EH (cell line): ENCODE measurements around the gene MAN1B1.
A peak's percentile ranks its signal among the peaks of the same experiment; 100 is the strongest.

Experiments
- DNase-seq: peaks from one replicate; pipeline ENCODE4 v3.0.0-alpha.2; 2015; ENCODE audit warnings: low read depth

MAN1B1 gene

DNA sequence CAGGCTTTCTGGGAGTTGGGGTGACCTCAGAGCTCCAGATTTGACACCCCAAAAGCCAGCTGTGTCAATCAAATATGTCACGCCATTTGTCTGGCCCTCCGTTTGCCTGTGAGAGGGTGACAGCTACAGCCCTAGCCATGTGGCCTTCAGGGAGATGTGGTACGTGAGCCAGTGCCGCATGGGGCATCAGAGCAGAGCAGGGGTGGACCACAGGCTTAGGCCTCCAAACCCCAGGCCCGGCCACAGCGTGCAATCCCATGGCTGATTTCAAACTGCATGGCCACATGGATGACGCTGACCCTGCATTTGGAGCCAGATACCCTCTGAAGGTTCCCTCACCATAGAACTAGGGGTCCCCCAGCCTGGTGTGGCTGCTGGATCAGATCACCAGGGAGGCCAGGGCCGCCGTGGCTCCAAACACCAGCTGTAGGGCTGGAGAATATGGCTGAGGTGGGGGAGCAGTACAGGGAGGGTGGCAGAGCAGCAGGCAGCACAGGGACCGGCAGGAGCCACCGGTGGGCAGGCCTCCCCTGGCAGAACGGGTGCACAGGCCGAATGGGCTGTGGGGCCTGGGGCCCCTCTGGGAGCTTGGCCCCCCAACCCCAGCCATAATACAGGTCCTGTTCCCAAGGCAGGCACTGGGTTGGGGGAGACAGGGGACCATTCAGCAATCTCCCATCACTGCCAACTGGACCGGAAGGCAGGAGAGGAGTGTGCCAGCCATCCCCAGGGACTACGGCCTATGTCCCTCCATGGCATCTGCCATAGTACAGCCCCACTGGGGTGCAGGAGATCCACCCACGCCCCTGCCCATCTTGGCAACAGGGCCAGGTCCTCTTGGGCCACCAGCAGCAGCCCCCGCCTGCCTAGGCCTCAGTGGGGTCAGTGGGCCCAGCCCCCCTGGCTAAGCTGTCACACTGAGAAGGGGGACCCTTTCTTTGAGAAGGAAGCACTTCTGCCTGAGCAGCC, 18.0 kb upstream of the MAN1B1 start:
- DNase-seq = no peak

DNA sequence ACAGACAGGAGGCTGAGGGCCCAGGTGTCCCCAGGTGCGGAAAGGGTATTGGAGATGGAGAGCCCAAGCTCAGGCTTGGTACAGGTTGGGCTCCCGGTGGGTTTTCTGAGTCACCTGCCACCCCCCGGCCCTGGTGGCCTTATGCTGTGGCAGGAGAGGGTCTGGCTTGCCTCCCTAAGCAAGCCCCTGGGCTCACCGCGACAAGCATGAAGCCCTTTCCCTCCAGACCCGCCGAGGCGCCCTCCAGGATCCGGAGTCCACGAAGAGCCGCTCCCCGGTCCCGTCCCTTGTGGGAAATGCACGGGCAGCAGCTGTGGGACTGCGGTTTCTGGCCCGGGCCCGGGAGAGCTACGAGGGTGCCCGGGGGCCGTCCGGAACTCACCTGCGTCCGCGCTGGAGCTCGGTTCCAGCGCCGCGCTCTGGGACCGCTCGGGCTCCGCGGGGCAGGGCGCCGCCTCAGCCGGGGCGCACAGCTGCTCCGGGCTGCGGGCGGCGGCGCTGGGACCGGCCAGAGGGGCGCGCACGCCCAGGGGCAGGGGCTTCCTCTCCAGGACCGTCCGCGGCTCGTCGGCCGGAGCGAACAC, 17.2 kb upstream of the MAN1B1 start:
- DNase-seq = no peak

DNA sequence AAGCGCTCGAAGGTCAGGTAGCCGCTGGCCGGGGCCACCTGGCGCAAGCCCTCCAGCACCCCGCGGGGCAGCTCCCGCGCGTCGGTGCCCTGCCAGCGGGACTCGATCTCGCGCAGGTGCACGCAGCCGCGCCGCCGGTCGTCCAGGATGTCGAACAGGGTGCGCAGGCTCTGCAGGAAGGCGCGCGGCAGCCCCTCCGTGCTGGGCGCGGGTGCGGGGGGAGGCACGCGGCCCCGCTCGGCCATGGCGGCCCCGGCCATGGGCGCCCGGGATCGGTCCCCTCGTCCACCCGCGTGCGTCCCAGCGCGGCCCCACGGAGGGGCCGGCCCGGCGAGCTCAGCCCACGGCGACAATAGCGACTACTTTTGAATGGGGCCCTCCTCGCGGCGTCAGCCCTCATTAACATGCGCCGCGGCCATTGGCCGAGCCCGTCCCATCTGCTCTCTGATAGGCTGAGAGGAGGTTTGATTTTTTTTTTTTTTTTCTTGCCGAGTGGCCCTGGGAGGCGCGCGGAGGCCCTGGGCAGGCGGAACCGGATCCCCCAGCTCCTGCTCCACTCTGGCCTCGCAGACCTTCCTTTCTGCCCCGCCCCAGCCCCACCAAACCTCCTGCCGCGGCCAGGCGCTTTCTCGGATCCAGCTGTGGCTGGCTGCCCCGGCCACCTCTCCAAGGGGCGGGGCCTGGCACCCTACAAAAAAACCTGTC, 16.4 kb upstream of the MAN1B1 start, which contains the start of gene SAPCD2:
TSS of gene SAPCD2 (minus strand) at position 357 of the 705 bp plus-strand sequence. CDS start at position 260, 97 bp downstream.
- peak; percentile 90 for DNase-seq

DNA sequence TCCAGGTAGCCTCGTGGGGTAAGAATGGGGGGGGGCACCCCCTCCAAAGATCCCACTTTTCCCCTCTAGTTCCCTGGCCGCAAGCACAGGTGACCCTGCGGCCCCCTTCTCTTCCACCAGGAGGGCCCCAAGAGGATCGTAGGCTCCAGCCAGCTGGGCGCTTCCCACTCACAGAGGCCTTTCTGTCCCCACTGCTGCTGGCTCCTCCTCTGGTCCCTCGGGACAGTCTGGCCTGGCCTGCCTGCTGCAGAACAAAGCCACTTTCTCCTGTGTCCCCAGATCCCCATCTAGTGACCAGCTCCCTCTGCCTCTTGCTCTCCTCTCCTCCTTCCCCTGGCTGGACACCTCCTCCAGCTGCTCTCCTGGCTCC, 15.9 kb upstream of the MAN1B1 start:
- DNase-seq = no peak

DNA sequence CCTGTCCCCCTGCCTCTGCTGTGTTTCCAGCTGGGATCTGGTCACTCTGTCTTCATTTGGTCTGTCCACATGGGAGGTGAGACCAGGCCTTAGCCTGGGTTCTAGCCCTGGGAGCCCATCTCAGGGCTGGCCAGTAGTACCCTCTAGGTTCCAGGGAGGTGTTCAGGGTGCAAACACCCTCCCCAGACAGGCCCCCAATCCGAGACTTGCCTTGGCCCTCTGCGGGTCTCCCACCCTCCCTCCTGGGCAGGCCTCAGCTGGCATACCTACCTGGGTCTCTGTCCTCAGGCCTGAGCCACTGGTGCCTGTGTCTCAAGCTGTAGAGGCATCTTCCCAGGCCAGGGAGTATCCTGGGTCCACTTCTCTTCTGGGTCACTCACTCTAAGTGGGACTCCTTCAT, 15.5 kb upstream of the MAN1B1 start:
- DNase-seq = no peak

DNA sequence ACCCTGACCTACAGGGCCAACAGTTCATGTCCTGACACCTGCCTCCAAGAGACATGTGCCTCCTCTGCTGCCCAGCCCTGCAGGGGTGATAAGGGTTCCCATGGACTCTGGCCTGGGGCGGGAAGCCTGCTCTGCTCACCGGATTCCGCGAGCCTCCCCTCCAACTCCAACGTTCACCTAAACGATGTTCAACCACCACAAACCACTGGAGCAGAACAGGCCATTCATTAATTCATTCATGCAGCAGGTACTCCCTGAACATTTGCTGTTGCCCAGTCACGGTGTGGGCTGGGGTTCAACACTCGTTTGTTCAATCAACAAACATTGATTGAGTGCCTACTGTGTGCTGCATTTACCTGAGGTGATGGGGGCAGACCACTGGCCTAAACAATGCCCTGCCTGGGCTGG, 12.8 kb upstream of the MAN1B1 start:
- no peak for DNase-seq

DNA sequence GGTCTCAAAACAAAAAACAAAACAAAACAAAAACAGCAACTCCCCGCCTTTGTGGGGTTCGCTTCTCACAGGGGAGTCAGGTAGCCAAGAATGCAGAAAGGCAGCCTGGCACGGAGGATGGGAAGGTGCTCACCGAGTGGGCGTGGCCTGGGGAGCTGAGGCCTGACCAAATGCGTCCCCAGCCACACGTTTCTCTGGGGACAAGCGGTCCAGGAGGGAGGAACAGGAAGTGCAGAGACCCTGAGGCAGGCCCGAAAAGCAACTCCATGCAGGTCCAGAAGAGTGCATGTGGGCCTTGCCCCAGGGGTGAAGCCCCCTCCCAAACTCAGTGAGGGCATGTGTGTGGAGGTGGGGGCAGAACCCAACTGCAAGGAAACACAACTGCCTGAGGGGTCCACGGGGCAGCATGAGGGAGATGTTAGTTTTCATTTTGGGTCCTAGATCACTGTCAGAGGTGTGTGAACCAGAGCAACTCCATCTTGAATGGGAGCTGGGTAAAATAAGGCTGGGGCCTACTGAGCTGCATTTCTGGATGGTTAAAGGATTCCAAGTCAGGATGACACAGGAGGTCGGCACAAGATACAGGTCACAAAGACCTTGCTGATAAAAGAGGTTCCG, 12.0 kb upstream of the MAN1B1 start:
- no peak for DNase-seq

DNA sequence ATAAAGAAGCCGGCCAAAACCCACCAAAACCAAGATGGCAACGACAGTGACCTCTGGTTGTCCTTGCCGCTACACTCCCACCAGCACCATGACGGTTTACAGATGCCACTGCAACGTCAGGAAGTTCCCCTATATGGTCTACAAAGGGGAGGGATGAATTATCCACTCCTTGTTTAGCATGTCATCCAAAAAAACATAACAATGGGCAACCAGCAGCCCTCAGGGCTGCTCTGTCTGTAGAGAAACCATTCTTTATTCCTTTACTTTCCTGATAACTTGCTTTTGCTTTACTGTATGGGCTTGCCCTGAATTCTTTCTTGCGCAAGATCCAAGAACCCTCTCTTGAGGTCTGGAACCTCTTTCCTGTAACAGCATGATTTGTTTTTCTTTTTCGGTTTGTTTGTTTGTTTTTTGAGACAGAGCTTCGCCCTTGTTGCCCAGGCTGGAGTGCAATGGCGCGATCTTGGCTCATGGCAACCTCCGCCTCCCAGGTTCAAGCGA, 11.5 kb upstream of the MAN1B1 start:
- DNase-seq = no peak

DNA sequence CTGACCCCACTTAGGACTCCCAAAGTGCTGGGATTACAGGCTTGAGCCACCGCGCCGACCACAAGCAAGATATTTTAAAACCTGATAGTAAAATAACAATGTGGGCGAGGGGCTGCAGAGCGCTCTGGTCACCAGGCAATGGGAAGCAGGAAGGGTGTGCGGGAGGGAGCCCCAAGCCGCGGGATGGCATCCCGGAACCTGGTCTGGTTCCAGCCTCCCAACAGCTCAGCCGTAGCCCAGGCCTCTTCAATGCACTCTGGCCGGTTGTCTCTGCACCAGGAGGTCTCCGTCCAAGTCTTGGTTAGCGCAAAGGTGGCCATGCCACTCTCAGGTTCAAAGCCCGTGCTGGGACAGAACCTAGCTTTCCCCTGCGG, 10.2 kb upstream of the MAN1B1 start:
- no peak for DNase-seq

DNA sequence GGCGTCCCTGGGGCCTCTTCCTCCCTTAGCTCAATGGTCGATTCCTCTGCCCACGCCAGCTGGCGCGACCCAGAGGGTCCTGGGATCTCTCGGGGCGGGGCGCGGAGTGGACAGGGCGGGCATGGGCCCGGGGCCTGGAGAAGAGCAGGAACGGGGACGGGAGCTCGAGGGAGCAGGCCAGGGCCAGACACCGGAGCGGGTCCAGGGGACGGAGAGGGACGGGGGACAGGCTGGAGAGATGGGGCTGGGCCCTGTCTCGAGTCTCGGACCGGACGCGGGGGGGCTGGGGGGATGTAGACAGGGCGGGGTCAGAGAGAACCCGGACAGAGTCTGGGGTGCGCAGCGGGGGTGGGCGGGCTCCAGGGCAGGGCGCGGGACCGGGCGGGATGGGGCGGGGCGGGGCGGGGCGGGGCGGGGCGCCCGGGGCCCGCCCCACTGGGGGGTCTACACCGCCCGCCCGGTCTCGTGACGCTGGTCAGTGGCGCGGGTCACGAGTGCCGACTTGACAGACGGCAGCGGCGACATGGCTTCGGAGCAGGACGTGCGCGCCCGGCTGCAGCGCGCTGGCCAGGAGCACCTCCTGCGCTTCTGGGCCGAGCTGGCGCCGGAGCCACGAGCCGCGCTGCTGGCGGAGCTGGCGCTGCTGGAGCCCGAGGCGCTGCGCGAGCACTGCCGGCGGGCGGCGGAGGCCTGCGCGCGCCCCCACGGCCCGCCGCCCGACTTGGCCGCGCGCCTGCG, 9.6 kb upstream of the MAN1B1 start, which contains the start of gene UAP1L1:
TSS of gene UAP1L1 (plus strand) at position 508 of the 738 bp plus-strand sequence. CDS start at position 524, 16 bp downstream.
- DNase-seq = peak; percentile 69

DNA sequence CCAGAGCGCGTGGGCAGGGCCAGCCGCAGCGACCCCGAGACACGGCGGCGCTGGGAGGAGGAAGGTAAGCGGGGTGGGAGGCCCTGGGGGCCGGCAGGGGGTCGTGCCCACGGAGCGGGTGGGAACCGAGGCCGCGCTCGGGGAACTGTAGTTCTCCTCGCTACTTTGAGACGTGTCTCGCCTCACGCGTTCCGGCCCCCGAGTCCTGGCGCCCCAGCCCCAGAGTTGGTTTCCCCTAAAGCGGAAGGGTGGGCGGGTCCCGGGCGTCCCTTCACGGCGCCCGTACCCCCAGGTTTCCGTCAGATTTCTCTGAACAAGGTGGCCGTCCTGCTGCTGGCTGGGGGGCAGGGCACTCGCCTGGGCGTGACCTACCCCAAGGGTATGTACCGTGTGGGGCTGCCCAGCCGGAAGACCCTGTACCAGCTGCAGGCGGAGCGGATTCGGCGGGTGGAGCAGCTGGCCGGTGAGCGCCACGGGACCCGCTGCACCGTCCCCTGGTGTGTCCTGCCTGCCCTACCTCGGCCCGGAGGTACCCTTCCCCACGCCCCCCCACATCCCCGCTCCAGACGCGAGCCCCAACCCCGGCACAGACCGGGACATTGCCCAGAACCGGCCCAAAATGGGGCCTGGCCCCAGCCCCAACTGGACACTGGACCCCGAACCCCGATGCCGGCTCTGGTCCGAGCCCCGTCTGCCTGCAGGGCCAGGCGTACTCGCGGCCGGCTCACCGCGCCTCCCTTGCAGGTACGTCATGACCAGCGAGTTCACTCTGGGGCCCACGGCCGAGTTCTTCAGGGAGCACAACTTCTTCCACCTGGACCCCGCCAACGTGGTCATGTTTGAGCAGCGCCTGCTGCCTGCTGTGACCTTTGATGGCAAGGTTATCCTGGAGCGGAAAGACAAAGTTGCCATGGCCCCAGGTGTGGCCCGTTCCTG, 8.8 kb upstream of the MAN1B1 start:
- peak; percentile 34 for DNase-seq

DNA sequence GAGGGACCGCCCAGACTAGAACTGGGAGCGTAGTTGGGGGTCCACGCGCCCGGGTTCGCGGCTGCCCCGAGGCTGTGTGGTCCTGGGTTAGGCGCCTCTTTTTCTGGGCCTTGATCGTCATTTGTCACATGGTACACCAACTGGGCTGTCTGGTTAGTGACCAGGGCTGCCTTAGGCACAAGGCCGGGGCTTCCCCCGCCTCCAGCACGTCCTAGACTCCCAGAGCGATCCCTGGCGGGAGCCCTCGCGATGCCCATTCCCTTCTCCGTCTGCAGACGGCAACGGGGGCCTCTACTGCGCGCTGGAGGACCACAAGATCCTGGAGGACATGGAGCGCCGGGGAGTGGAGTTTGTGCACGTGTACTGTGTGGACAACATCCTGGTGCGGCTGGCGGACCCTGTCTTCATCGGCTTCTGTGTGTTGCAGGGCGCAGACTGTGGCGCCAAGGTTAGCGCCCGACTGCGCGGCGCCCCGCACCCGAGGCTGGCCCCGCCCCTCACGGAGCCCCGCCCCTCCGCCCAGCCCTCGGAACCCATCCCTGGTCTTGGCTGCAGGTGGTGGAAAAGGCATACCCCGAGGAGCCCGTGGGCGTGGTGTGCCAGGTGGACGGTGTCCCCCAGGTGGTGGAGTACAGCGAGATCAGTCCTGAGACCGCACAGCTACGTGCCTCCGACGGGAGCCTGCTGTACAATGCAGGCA, 7.9 kb upstream of the MAN1B1 start:
- no peak for DNase-seq

DNA sequence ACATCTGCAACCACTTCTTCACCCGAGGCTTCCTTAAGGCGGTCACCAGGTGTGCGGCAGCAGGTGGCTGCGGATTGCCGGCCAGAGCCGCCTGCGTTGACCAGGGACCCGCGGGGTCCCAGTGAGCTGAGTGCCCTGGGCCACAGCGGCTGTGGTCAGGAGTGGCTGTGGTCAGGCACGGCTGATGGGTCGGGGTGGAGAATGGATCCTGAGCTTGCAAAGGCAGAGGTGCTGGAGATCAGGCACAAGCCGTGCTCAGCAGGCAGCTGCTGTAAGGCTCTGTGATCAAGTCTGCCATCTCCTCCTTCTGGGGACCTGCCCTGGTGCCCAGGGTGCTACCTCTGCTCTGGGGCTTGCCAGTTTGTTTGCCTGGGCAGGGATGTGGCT, 7.4 kb upstream of the MAN1B1 start:
- no peak for DNase-seq

DNA sequence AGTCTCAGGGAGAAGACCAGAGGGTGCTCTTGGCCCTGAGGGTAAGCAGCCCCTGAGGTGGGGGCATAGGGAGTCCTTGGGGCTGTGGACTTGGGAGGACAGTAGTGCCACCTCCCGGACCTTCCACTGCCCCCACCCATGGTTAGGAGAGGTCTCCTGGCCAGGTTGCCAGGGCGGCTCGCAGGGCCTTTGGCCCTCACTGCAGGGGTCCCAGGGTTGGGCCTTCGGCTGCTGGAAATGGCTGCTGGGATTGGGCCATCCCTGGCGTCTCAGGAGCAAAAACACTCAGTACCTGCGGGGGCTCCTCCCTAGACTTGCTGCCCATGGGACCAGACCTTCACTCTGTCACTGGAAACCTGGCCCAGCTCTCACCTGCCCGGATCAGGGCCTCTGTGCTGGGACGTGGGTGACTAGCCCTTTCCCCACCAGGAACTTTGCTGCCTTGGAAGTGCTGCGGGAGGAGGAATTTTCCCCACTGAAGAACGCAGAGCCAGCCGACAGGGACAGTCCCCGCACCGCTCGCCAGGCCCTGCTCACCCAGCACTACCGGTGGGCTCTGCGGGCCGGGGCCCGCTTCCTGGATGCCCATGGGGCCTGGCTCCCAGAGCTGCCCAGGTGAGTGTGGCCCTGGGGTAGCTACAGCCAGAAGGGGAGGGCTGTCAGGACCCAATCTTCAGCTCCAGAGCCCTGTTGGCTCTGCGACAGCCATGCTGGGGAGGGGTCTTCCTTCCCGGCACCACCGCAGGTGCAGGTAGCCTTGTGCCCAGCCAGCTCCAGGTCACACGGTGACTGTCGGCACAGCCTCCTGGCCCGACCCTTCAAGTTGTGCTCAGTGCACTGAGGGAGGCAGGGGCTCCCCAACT, 6.3 kb upstream of the MAN1B1 start:
- no peak for DNase-seq

DNA sequence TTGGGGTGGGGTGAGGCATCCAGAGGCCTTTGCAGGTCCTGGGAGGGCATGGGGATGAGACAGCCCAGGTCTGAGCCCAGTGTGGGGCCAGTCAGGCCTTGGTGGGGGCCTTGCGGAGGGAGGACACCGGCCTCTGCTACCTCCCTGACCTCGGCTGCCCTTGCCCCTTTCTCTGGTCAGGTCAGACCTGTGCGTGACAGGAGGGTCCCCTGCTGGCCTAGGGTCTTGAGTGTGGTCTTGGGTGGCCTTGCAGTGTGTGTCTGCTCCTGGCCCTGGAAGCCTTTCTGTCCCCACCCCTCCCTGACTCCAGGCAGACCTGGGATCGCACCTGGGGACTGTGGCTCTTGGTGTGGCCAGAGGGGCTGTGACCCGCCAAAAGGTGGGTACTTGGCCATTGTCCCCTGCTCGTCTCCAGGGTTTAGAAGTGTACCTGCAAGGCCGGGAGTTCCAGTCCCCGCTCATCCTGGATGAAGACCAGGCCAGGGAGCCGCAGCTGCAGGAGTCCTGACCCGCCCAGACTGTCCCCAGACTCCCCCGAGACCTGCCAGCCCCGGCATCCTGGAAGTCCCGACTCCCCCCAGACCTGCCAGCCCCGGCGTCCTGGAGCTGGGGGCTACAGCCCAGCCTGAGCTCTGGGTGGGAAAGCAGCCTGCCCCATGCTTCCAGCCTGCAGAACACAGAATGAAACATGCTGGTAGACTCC, 4.4 kb upstream of the MAN1B1 start:
- no peak for DNase-seq

DNA sequence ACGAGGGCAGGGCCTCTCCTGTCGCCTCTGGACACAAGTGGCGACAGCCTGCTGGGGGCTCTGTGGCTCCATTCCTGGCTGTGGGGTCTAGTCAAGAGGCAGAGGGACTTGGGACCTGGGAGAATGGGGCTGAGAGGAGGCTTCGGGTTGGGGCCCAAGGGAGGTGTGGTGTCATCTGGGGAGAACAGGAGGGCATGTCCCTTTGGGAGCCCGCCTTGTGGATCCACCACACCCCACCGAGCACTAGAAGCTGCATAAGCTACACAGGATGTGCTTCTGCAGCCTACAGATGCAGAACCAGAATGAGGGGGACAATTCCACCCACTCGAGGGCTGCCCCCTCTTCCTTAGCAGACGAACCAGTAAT, 3.9 kb upstream of the MAN1B1 start:
- no peak for DNase-seq

DNA sequence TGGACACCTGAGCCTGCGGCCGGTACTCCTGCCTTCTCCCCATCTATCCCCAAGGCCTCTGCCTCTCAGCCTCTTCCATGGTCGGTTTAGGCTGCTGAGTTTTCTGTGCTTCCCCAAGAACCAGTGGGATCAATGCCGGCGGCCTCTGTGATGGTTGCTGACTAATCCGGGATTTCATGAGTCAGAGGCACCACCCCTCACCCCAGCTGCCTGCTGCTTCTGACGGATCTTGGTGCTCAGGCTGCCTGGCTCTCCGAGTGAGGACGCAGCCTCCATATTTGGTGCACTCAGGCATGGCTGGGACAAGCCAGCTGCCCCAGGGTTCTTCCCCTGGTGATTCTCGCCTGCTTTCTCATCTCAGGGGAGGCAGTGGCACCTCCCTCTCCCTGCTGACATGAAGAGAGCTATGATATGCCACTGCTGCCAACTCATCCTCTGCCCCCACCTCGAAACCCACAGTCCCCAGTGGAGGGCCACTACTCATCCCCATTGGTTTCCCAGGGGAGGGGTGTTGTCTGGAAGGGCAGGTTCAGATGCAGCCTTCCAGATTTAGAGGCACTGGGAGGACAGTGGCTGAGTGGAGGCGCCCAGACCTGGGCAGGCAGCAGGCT, 3.3 kb upstream of the MAN1B1 start:
- DNase-seq = peak; percentile 98

DNA sequence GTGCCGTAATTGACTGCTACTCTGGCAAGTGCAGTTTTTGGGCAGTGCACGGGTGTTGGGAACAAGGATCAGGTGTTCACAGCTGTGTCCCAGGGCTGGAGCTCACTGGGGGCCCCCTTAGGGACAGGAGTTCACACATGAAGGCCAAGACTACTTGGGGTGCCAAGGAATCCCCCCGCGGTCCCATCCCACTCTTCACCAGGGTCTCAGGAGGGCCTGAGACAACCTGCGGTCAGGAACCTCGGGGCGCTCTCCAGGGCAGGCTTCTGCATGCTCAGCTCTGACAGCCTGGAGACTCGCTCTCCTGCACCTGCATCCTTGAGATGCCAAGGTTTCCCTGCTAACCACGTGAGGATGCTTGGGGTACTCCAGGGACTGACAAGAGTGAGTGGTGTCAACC, 2.3 kb upstream of the MAN1B1 start:
- no peak for DNase-seq
